A549 treated with CpdA at 1 μM for 4 hours (cell line): ENCODE results near the gene CCNG1. TPM values are rescaled to one million over a fixed set of nuclear protein-coding genes. Genes with fewer than 3 reads are reported as not detected.

Source experiments
- total RNA-seq: library from RNA; stranded (reverse); fragments of 200-300 nt; extraction: Qiagen RNA extraction; gene quantifications from 5 replicates; pipeline ENCODE4 v1.2.3, GENCODE V29; 2022; ENCODE audit warnings: low read depth

The CCNG1 gene, protein sequence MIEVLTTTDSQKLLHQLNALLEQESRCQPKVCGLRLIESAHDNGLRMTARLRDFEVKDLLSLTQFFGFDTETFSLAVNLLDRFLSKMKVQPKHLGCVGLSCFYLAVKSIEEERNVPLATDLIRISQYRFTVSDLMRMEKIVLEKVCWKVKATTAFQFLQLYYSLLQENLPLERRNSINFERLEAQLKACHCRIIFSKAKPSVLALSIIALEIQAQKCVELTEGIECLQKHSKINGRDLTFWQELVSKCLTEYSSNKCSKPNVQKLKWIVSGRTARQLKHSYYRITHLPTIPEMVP
- 52.0 to 71.5 TPM (median 56.9 TPM) in 5 replicates for total RNA-seq

DNA sequence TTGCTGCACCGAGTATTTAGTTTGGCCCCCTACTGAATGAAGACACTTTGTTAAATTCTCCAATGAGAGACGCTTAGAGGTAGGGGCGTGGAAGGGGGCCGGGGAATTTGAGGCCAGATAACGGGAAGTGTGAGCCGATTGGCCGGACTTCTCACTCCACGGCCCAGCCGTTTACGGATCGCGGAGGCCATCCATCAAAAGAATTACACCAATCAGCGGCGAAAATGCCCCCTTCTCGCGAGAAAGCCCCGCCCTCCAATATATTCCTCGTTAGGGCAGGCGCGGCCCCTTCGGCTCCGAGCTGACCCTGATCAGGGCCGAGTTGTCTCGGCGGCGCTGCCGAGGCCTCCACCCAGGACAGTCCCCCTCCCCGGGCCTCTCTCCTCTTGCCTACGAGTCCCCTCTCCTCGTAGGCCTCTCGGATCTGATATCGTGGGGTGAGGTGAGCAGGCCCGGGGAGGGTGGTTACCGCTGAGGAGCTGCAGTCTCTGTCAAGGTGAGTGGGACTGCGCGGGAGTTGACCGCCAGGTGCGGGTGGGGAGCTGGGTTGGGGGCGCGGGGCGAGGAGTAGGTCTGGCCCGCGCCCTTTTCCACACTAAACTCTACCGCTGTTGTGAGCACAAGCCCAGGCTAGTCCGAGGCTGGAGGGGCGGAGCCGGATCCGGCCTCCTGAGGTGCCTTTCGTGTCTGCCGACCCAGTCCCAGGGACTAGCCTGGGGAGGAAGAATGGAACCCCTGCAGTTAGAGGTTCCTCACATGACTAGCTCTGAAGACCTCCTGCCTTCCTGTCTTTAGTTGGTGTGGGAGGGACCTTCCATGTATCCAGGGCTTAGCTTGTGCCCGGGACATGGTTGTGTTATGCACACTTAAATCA is at the start of gene CCNG1:
TSS of gene CCNG1 (plus strand) at position 287 of the 874 bp plus-strand sequence. CDS start 1,662 bp downstream, outside the sequence.

DNA sequence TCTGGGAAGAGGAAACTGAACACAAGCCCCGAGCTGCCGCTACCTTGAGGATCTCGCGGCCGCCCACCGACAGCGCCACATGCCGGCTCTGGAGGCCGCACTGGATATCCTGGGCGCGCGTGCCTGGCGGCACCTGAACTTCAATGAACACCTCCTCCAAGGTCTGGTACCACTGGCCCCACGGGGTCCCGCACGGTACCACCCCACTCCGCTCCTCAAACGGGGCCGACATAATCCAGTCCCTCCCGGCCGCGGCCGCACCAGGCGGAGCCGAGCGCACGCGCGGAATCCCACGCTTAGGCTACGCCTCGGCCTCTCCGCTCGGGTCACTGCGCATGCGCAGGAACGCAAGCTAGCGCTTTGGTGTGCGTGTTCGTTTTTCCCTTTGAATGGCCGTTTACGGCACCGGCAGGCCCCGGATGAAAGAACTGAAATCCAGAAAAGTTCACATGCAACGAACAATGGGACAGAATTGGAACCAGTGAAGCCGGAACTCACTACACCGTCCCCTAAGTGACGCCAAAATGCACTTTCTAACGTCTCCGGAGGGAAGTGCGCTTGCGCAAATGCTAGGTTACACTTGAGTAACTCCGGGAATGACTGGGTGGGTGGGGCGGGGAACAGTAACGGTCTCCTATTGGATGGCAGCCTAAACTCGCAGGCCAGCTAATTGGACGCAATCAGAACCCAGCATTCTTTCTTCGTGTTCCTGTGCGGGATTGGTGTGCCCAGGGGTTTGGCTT is 22.6 kb downstream of the CCNG1 start, which contains the start of gene NUDCD2:
TSS of gene NUDCD2 (minus strand) at position 284 of the 743 bp plus-strand sequence. CDS start at position 232, 52 bp downstream.

DNA sequence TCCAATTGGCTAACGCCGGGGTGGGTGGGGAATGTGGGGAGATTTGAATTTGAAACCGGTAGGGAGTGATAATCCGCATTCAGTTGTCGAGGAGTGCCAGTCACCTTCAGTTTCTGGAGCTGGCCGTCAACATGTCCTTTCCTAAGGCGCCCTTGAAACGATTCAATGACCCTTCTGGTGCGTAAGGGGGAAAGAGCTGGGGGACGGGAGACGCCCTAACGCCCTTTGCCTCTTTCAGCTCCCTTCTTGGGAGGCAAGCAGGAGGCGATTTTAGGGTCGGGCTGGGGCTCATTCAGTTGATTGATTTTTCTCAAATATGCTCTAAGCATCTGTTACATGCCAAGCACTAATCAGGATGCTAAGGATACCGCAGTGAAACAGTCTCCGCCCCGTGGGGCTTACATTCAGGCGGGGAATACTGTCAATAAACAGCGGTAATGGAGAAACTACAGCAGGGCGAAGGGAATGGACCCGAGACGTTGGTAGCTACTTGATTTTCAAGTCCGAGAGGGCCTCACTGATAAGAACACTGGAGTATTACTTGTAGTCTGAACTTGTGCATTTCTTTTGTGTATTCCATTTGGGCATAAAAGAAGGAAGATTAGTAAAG is 23.3 kb downstream of the CCNG1 start, which contains the start of gene HMMR:
TSS of gene HMMR (plus strand) at position 71 of the 610 bp plus-strand sequence. CDS start at position 132, 61 bp downstream.

Other genes starting within 250 kb of the CCNG1 start
- 33.4 to 37.8 TPM (median 36.6 TPM) in 5 replicates for gene NUDCD2, start 22.5 kb downstream of the CCNG1 start, total RNA-seq
- 23.3 to 36.2 TPM (median 26.7 TPM) in 5 replicates for gene HMMR, start 23.0 kb downstream of the CCNG1 start, total RNA-seq
- 42.1 to 54.8 TPM (median 49.3 TPM) in 5 replicates for gene MAT2B, start 68.0 kb downstream of the CCNG1 start, total RNA-seq